NCI-H2107 treated with DMSO at 0.1 percent for 48 hours (cell line): ENCODE data around the gene GDPD4.

ENCODE experiments used
- DNase-seq: peaks from one replicate; lab custom pipeline; 2025; ENCODE audit not compliant: unreplicated experiment; lab: John Stamatoyannopoulos, UW

Gene GDPD4

GRCh38 chr11:77206264-77207018, 95.0 kb downstream of the GDPD4 start:
- no peak for DNase-seq

GRCh38 chr11:77205467-77206263, 95.8 kb downstream of the GDPD4 start:
- no peak for DNase-seq

- DNase-seq = no peak
Observed at GRCh38 chr11:77204754-77205466, 96.6 kb downstream of the GDPD4 start.

GRCh38 chr11:77203901-77204753, 97.4 kb downstream of the GDPD4 start:
- no peak for DNase-seq

GRCh38 chr11:77202941-77203900, 98.3 kb downstream of the GDPD4 start:
- no peak for DNase-seq

DNA sequence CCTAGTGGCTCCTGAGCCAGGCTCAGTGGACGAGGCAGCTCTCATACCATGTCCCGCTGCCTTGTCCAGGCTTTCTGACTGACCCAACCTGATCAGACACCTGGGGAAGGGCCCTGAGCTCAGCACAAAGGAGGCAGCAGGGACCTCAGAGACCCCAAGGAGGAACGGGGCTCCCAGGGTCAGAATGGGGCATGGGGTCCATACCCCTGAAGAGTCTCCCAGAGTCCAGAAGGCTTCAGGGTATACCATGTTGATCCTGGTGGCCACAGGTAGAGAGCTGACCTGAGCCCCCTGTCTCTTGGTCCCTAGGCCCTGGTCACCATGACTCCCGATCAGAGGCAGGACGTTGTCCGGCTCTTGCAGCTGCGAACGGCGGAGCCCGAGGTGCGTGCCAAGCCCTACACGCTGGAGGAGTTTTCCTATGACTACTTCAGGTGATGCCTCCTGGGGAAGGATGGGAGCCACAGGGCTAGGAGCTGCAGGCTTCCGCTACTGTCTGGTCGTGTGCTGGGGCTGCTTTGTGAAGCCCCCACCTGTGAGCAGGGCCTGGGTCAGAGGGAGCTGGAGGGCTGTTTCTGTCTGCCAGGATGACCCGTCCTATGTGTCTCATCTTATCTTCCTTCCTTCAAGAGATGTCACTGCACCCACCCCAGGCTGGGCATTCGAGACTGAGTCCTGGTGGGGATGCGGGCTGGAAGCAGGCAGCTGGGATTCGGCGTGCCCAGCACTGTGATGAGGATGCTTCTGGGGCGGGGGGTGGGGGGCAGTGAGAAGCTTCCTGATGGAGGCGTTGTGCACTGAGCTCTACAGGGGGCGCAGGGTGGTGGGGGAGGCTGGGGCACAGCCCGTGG, 99.3 kb downstream of the GDPD4 start:
- no peak for DNase-seq

DNA sequence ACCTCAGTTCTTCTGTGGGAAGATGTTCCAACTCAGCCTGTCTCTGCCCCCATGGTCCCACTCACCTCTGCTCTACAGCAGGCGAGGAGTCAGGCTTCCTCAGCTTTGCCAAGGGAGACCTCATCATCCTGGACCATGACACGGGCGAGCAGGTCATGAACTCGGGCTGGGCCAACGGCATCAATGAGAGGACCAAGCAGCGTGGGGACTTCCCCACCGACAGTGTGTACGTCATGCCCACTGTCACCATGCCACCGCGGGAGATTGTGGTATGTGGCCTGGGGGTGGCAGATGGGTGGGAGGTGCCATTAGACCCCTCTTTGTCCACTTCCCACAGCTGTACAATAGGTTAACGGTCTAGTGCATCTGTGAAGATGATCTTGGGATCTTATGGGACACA, 100.1 kb downstream of the GDPD4 start:
- DNase-seq = no peak

- DNase-seq = no peak
Observed at GRCh38 chr11:77200351-77201268, 100.9 kb downstream of the GDPD4 start.

DNA sequence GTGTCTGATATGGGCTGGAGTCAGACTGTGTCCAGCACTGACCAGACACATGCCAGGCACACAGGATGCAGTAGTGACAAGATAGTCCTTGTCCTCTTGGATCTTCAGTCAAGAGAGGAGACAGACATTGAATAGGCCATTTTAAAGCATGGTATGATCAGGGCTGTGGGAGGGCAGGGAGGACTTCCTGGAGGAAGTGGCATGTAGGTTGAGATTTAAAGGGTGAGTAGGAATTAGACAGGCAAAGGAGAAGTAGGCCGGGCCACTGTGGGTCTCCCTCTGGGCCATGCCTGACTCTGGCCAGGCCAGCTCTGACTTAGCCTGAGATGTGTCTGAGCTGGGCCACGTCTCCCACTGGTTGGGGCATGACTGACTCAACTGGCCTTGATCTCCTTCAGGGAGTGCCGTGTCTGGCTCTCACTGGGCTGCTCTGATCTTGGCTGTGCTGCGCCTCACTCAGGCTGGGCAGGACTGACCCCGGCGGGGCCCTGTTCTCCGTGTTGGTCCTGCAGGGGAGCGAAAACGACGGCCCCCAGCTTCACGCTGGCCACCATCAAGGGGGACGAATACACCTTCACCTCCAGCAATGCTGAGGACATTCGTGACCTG, 102.2 kb downstream of the GDPD4 start:
- no peak for DNase-seq

DNA sequence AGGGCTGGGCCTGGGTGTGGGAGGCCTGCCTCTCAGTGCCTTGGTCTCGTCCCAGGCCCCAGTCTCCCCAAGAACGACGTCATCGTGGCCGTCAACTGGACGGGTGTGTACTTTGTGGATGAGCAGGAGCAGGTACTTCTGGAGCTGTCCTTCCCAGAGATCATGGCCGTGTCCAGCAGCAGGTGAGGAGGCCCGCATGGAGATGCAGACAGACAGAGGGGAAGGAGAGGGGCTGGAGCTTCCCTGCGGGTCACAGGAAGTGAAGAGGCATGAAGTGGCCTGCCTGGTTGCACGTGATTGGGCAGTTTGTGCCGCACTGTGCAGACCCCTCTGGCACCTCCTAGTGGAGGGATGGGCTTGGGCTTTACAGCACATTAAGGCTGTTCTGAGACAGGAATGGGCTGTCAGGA, 103.0 kb downstream of the GDPD4 start:
- no peak for DNase-seq

GRCh38 chr11:77197626-77198320, 103.7 kb downstream of the GDPD4 start:
- DNase-seq = no peak

DNA sequence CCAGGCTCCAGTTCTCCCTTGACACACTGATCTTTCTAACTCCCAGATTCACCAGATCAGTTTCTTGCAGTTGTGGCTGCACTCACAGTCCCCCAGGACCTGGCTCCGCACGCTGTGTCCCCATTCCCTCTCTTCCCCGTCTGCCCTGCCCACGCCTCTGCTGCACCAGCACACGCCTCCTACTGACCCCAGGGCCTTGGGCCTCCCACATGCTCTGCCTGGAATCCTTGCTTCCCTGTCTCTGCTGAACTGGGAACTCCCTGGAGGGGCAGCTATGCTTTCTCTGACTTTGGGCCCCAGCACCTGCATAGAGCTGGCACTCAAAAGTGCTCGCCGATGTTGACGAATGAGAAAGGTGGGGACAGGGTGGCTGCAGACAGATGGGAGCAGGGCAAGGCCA, 104.5 kb downstream of the GDPD4 start:
- DNase-seq = no peak

DNA sequence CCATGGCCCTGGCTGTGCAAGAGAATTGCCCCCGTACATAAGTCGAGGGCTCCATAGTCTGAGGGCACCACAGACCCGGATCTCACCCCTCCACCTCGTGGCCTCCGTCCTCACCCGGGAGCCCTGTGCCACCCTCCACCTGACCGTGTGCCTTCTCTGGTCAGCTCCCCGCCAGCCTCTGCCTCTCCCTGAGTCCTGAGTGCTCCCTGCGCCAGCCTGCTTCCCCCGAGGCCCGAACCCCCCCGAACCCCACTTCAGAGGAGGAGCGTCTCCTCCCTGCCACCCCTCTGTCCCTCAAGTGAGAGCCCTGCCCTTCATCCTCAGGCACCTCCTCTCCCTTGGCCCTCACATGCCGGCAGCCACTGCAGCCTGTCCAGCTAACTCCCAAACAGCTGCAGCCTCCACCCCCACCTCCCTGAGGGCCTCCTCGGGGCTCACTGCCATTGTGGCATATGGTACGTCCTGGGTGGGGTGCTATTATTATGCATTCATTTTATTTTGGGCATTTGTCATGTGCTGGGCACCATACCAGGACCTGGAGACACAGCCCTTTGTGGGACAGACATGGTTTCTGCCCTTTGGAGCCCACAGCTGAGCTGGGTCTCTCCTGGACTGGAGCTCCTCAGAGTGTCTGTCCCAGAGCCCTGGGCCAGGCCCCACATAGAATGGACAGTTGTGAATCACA, 106.3 kb downstream of the GDPD4 start:
- DNase-seq = no peak

- no peak for DNase-seq
Observed at GRCh38 chr11:77193911-77194830, 107.3 kb downstream of the GDPD4 start.

GRCh38 chr11:77193167-77193566, 108.3 kb downstream of the GDPD4 start:
- DNase-seq = no peak
